HG02885 (cell line): Measurements from ENCODE around the gene CNTNAP5.

ENCODE experiments used
- ATAC-seq: cut with Tn5 transposase; IDR thresholded peaks from one replicate; pipeline ENCODE4 v1.9.1; 2021; ENCODE audit warnings: mild to moderate bottlenecking; ENCODE audit not compliant: unreplicated experiment, poor library complexity

Gene CNTNAP5

GRCh38 chr2:124832521-124832920, 807.4 kb downstream of the CNTNAP5 start:
- ATAC-seq = no peak

- no peak for ATAC-seq
Observed at GRCh38 chr2:124834331-124834730, 809.2 kb downstream of the CNTNAP5 start.

GRCh38 chr2:124835331-124835730, 810.2 kb downstream of the CNTNAP5 start:
- no peak for ATAC-seq

GRCh38 chr2:124836416-124836815, 811.3 kb downstream of the CNTNAP5 start:
- ATAC-seq = no peak

GRCh38 chr2:124837496-124837895, 812.4 kb downstream of the CNTNAP5 start:
- no peak for ATAC-seq

- no peak for ATAC-seq
Observed at GRCh38 chr2:124838406-124838805, 813.3 kb downstream of the CNTNAP5 start.

GRCh38 chr2:124867247-124867646, 842.2 kb downstream of the CNTNAP5 start:
- ATAC-seq = no peak

- no peak for ATAC-seq
Observed at GRCh38 chr2:124874219-124874618, 849.1 kb downstream of the CNTNAP5 start.

- no peak for ATAC-seq
Observed at GRCh38 chr2:124874676-124875075, 849.6 kb downstream of the CNTNAP5 start.

- ATAC-seq = no peak
Observed at GRCh38 chr2:124875627-124876244, 850.6 kb downstream of the CNTNAP5 start.

- no peak for ATAC-seq
Observed at GRCh38 chr2:124877141-124877577, 852.1 kb downstream of the CNTNAP5 start.

- ATAC-seq = no peak
Observed at GRCh38 chr2:124879640-124880039, 854.6 kb downstream of the CNTNAP5 start.

- no peak for ATAC-seq
Observed at GRCh38 chr2:124880995-124881394, 855.9 kb downstream of the CNTNAP5 start.

GRCh38 chr2:124882423-124882822, 857.3 kb downstream of the CNTNAP5 start:
- ATAC-seq = no peak

GRCh38 chr2:124883595-124883994, 858.5 kb downstream of the CNTNAP5 start:
- no peak for ATAC-seq

- ATAC-seq = no peak
Observed at GRCh38 chr2:124884315-124884714, 859.2 kb downstream of the CNTNAP5 start.

GRCh38 chr2:124886216-124886615, 861.1 kb downstream of the CNTNAP5 start:
- ATAC-seq = no peak

GRCh38 chr2:124887466-124887865, 862.4 kb downstream of the CNTNAP5 start:
- no peak for ATAC-seq

GRCh38 chr2:124888431-124888830, 863.3 kb downstream of the CNTNAP5 start:
- ATAC-seq = no peak

- ATAC-seq = no peak
Observed at GRCh38 chr2:124894199-124894598, 869.1 kb downstream of the CNTNAP5 start.

- ATAC-seq = no peak
Observed at GRCh38 chr2:124898827-124899226, 873.7 kb downstream of the CNTNAP5 start.

GRCh38 chr2:124908411-124908810, 883.3 kb downstream of the CNTNAP5 start:
- no peak for ATAC-seq

GRCh38 chr2:124911560-124911959, 886.5 kb downstream of the CNTNAP5 start:
- ATAC-seq = no peak
